HG03457 (cell line): Measurements from ENCODE around the gene DIP2C.
"Not testable (repeated sequence)": the region's sequence is repeated elsewhere in the genome, so short reads cannot be mapped to it uniquely, and the experiment has no call there.

Experiments
- ATAC-seq: cut with Tn5 transposase; IDR thresholded peaks from one replicate; pipeline ENCODE4 v1.9.1; 2021; ENCODE audit warnings: moderate number of reproducible peaks; ENCODE audit not compliant: unreplicated experiment

DIP2C gene

GRCh38 chr10:370449-370825, 319.0 kb downstream of the DIP2C start:
- ATAC-seq = no peak

- no peak for ATAC-seq
Observed at GRCh38 chr10:369684-370448, 319.6 kb downstream of the DIP2C start.

GRCh38 chr10:369221-369683, 320.2 kb downstream of the DIP2C start:
- no peak for ATAC-seq

- no peak for ATAC-seq
Observed at GRCh38 chr10:368579-369220, 320.8 kb downstream of the DIP2C start.

- not testable (repeated sequence) for ATAC-seq
Observed at GRCh38 chr10:368107-368506, 321.4 kb downstream of the DIP2C start.

- ATAC-seq = no peak
Observed at GRCh38 chr10:367636-368035, 321.8 kb downstream of the DIP2C start.

- ATAC-seq = no peak
Observed at GRCh38 chr10:366186-366585, 323.3 kb downstream of the DIP2C start.

GRCh38 chr10:364267-364775, 325.1 kb downstream of the DIP2C start:
- ATAC-seq = no peak

- ATAC-seq = no peak
Observed at GRCh38 chr10:363152-363551, 326.3 kb downstream of the DIP2C start.

GRCh38 chr10:361203-362081, 328.0 kb downstream of the DIP2C start:
- ATAC-seq = no peak

GRCh38 chr10:360653-361052, 328.8 kb downstream of the DIP2C start:
- ATAC-seq = no peak

- no peak for ATAC-seq
Observed at GRCh38 chr10:359762-360161, 329.7 kb downstream of the DIP2C start.

- ATAC-seq = no peak
Observed at GRCh38 chr10:359093-359492, 330.4 kb downstream of the DIP2C start.

- no peak for ATAC-seq
Observed at GRCh38 chr10:357201-357950, 332.1 kb downstream of the DIP2C start.

- no peak for ATAC-seq
Observed at GRCh38 chr10:356452-356851, 333.0 kb downstream of the DIP2C start.

GRCh38 chr10:354901-355617, 334.4 kb downstream of the DIP2C start:
- ATAC-seq = no peak

GRCh38 chr10:352476-353235, 336.8 kb downstream of the DIP2C start:
- no peak for ATAC-seq

GRCh38 chr10:351770-352334, 337.6 kb downstream of the DIP2C start:
- ATAC-seq = no peak

- ATAC-seq = no peak
Observed at GRCh38 chr10:350981-351501, 338.4 kb downstream of the DIP2C start.
